ENCODE data around the gene RAB36. TPM values are rescaled to one million over a fixed set of nuclear protein-coding genes. Genes with fewer than 3 reads are reported as not detected.

RAB36 gene
- total RNA-seq, 1 donor from 2014 or later = 0.47 TPM

DNA sequence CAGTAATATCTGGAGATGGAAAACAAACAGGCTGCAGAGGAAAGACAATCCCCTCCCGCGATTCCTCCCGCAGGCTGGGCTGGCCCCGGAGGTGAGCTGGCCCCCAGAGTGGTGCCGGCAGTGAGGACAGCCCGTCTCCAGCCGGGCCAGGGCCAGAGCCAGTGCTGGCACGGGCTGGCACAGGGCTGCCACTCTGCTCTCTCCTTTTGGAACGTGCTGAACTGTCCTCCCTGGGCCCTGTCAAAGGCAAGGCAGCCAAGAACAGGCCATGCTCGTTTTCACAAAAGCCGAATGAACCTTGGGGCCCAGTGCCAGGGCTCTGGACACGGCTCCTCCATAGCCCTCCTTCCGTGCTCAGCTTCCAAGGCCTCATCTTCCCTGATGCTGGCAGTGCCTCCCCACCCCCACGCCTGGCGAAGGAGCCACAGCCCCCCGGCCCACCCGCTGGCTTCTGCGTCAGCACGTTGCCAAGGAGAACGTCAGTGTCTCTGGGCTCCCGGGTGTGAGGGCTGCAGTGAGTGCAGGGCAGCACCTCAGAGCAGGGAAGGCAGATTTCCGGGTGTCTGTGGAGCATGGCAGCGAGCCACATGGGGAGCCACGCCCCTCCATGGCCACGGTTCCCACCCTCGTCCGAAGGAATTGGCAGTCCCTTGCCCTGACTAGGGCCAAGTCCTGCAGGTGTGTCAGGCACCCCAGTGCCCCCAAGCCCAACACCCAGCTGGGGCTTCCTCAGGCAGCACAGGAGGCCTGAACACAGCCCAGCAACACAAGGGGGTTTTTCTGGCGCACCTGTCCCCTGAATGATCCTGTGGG, 46.4 kb upstream of the RAB36 start:
- intact Hi-C loops (cut with micrococcal nuclease) = no loop called here
- Histone ChIP-seq H3K27me3 (ENCODE audit: low read depth) (no peaks in the 10 kb centered on the region), H3K36me3 (no peaks in the 10 kb centered on the region), H3K4me1 (peaks cover 24% of the 10 kb centered on the region), H3K9me3 (replicated peaks) (no peaks in the 10 kb centered on the region), H3K27ac (replicated peaks) (peak overlapping the region; percentile 84), H3K4me3 (no peak overlapping the region)
- TF ChIP-seq, protein P1, sequence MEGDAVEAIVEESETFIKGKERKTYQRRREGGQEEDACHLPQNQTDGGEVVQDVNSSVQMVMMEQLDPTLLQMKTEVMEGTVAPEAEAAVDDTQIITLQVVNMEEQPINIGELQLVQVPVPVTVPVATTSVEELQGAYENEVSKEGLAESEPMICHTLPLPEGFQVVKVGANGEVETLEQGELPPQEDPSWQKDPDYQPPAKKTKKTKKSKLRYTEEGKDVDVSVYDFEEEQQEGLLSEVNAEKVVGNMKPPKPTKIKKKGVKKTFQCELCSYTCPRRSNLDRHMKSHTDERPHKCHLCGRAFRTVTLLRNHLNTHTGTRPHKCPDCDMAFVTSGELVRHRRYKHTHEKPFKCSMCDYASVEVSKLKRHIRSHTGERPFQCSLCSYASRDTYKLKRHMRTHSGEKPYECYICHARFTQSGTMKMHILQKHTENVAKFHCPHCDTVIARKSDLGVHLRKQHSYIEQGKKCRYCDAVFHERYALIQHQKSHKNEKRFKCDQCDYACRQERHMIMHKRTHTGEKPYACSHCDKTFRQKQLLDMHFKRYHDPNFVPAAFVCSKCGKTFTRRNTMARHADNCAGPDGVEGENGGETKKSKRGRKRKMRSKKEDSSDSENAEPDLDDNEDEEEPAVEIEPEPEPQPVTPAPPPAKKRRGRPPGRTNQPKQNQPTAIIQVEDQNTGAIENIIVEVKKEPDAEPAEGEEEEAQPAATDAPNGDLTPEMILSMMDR (IDR thresholded peaks at IDR 0.05; ENCODE audit: borderline replicate concordance) = no peak
- peak; percentile 70 for DNase-seq

DNA sequence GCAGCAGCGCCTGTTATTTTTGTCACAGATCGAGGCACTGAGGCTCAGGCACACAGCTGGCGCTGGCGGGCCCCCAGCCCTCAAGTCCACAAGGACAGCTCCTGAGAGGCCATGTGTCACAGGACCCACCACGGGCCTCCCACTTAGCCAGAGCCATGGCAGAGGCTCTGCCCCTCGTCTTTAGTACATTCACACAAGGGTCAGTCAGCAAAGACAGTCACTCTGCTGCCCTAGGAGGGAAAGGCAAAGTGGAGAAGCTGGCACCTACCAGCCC, 45.8 kb upstream of the RAB36 start:
- Histone ChIP-seq H3K4me3 (no peak overlapping the region), H3K36me3 (no peaks in the 10 kb centered on the region), H3K27ac (replicated peaks) (peak overlapping the region; percentile 84), H3K27me3 (ENCODE audit: low read depth) (no peaks in the 10 kb centered on the region), H3K9me3 (replicated peaks) (no peaks in the 10 kb centered on the region), H3K4me1 (peaks cover 24% of the 10 kb centered on the region)
- DNase-seq = no peak
- intact Hi-C loops (cut with micrococcal nuclease) = no loop called here
- TF ChIP-seq, protein P1 (IDR thresholded peaks at IDR 0.05; ENCODE audit: borderline replicate concordance) = no peak

DNA sequence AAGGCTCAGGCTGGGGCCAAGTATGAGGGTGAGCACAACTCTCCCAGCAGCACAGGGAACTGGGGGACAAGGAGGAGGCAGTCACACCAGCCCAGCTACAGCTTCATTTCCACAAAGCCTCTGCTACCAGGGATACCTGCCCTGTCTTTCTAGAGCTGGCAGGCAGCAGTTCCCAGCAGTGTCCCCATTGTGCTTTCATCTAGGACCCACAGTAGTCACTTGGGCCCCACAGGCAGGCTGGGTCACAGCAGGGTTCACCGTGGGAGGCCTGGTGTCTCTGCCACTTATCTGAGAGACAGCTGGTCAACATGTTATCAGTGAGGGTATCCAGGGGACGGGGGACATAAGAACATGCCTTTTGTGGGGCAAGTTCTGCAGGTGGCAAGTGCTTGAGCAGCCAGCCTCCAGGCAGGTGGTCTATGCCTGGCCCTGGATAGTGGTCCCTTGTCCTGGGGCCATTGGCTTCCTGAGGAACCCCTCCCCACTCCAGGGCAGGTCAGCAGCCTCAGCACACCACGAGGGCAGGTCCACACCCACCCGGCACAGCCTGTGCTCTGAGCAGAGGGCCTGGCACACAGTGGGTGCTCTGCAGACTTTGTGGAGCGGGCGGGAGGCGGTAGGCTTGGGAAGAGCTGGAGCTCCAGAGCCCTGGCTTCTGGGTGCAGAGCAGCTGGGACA, 45.0 kb upstream of the RAB36 start:
- Histone ChIP-seq H3K4me1 (peaks cover 24% of the 10 kb centered on the region), H3K36me3 (no peaks in the 10 kb centered on the region), H3K4me3 (no peak overlapping the region), H3K27me3 (ENCODE audit: low read depth) (no peaks in the 10 kb centered on the region), H3K9me3 (replicated peaks) (no peaks in the 10 kb centered on the region), H3K27ac (replicated peaks) (no peak overlapping the region)
- intact Hi-C loops (cut with micrococcal nuclease) = no loop called here
- DNase-seq = no peak
- TF ChIP-seq, protein P1 (IDR thresholded peaks at IDR 0.05; ENCODE audit: borderline replicate concordance) = no peak

DNA sequence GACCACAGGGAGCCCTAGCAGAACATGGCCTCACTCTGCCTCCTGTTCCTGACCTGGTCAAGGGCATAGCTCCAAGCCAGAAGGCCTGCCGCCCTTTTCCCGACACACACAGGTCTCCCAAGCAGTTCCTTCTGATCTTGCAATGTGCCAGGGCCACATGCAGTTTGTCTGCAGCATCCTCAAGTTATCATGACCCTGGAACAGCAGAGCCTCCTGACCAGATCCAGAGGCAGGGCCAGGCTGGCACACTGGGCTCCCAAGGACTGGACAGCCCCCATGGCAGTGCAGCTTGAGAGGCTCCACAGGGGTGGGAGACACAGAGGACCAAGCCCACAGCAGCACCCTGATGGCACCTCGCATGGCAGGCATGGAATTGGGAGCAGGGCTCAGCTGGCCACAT, 43.8 kb upstream of the RAB36 start:
- TF ChIP-seq, protein P1 (IDR thresholded peaks at IDR 0.05; ENCODE audit: borderline replicate concordance) = no peak
- no peak for DNase-seq
- intact Hi-C loops (cut with micrococcal nuclease) = no loop called here
- H3K27ac ChIP-seq (replicated peaks) = no peak overlapping the region
- no peaks in the 10 kb centered on the region for H3K9me3 ChIP-seq (replicated peaks)
- no peaks in the 10 kb centered on the region for H3K36me3 ChIP-seq
- no peak overlapping the region for H3K4me3 ChIP-seq
- peaks cover 32% of the 10 kb centered on the region for H3K4me1 ChIP-seq
- H3K27me3 ChIP-seq (ENCODE audit: low read depth) = no peaks in the 10 kb centered on the region

DNA sequence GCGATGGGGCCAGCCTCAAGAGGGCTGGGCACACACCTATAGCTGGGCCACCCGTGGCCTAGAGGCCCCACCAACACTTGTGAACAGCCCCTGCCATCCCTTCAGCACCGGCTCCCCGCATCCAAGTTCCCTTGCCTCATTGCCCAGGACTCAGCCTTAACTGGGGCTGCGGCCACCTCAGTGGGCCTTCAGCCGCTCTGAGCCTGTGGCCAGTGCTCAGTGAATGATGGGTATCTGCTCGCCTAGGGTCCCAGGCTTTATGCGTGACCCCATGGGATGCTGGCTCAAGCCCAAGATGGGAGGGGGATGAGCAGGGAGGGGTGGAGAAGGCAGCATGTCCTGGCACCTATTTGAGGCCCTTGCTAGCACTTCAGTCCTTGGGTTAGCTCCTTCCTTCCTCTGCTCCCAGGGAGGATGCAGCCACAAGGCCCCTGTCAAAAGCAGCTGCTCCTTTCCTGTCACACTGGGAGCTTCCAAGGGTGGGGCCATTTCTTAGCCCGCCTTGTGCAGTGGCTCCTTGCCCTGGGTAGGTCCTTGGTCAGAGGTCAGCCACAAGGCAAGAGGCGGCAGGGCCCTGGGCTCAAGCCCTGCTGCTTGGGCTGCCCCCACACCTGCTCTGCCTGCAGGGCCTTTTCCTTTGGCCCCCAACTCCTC, 43.1 kb upstream of the RAB36 start:
- DNase-seq = no peak
- Histone ChIP-seq H3K27ac (replicated peaks) (no peak overlapping the region), H3K36me3 (no peaks in the 10 kb centered on the region), H3K27me3 (ENCODE audit: low read depth) (no peaks in the 10 kb centered on the region), H3K4me3 (no peak overlapping the region), H3K9me3 (replicated peaks) (no peaks in the 10 kb centered on the region), H3K4me1 (peaks cover 38% of the 10 kb centered on the region)
- TF ChIP-seq, protein P1 (IDR thresholded peaks at IDR 0.05; ENCODE audit: borderline replicate concordance) = no peak
- intact Hi-C loops (cut with micrococcal nuclease) = no loop called here
